ENCODE results near the gene ST8SIA1.

GRCh38 chr12:22333186-22333712 lies 1.3 kb downstream of the ST8SIA1 start:
- no peak for TF ChIP-seq POLR2A (IDR thresholded peaks at IDR 0.05)
- TF ChIP-seq CTCF (IDR thresholded peaks at IDR 0.05) = no peak

Data from gastroesophageal sphincter (tissue), 3 donors.